Measurements from ENCODE around the gene MSLN.
"Not testable (repeated sequence)": the region's sequence is repeated elsewhere in the genome, so short reads cannot be mapped to it uniquely, and the experiment has no call there.

The MSLN gene

GRCh38 chr16:751152-752006, 9.2 kb upstream of the MSLN start:
- no peak overlapping the region for H3K27ac ChIP-seq (ENCODE audit: poor library complexity, severe bottlenecking)
- H3K36me3 ChIP-seq (ENCODE audit: low read depth), result no peaks in the 10 kb centered on the region
- DNase-seq (ENCODE audit: low spot score) (no peak), ATAC-seq (ENCODE audit: low read depth) (no peak)
- H3K4me1 ChIP-seq (ENCODE audit: insufficient read depth, poor library complexity, severe bottlenecking), result peaks cover 10% of the 10 kb centered on the region
- no peaks in the 10 kb centered on the region for H3K9me3 ChIP-seq (ENCODE audit: severe bottlenecking)
- no peak overlapping the region for H3K4me3 ChIP-seq (ENCODE audit: severe bottlenecking)
- no peak for TF ChIP-seq CTCF (IDR thresholded peaks at IDR 0.05; ENCODE audit: poor library complexity, severe bottlenecking)
- no peaks in the 10 kb centered on the region for H3K27me3 ChIP-seq (ENCODE audit: insufficient read depth, poor library complexity, severe bottlenecking)

- H3K4me3 ChIP-seq (ENCODE audit: severe bottlenecking), result no peak overlapping the region
- no peak for TF ChIP-seq CTCF (IDR thresholded peaks at IDR 0.05; ENCODE audit: poor library complexity, severe bottlenecking)
- H3K9me3 ChIP-seq (ENCODE audit: severe bottlenecking), result no peaks in the 10 kb centered on the region
- no peak overlapping the region for H3K27ac ChIP-seq (ENCODE audit: poor library complexity, severe bottlenecking)
- ATAC-seq (ENCODE audit: low read depth), result no peak
- H3K4me1 ChIP-seq (ENCODE audit: insufficient read depth, poor library complexity, severe bottlenecking), result peaks cover 10% of the 10 kb centered on the region
- no peak for DNase-seq (ENCODE audit: low spot score)
- no peaks in the 10 kb centered on the region for H3K36me3 ChIP-seq (ENCODE audit: low read depth)
- H3K27me3 ChIP-seq (ENCODE audit: insufficient read depth, poor library complexity, severe bottlenecking), result no peaks in the 10 kb centered on the region
These were observed 8.6 kb upstream of the MSLN start for GRCh38 chr16:752007-752312.

GRCh38 chr16:754121-754607, 6.4 kb upstream of the MSLN start:
- H3K4me1 ChIP-seq (ENCODE audit: insufficient read depth, poor library complexity, severe bottlenecking), result peaks cover 16% of the 10 kb centered on the region
- not testable (repeated sequence) for DNase-seq (ENCODE audit: low spot score); H3K4me3 ChIP-seq (ENCODE audit: severe bottlenecking); H3K9me3 ChIP-seq (ENCODE audit: severe bottlenecking); H3K27ac ChIP-seq (ENCODE audit: poor library complexity, severe bottlenecking); ATAC-seq (ENCODE audit: low read depth); H3K27me3 ChIP-seq (ENCODE audit: insufficient read depth, poor library complexity, severe bottlenecking); H3K36me3 ChIP-seq (ENCODE audit: low read depth)

DNA sequence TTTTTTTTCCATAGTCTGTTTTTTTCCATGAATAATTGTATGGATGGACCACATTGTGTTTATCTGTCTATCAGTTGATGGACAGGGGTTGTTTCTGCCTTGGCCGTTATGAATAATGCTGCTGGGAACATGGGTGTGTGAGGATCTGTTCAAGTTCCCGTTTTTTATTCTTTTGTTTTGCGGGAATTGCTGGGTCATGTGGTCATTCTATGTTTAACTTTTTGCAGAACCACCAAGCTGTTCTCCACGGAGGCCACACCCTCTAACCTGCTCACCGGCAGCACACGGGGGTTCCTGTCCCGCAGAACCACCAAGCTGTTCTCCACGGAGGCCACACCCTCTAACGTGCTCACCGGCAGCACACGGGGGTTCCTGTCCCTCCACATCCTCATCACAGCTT, 5.9 kb upstream of the MSLN start:
- DNase-seq (ENCODE audit: low spot score) (no peak), ATAC-seq (ENCODE audit: low read depth) (peak; percentile 15; the same call in 1 of the 3 replicates)
- Histone ChIP-seq H3K27me3 (ENCODE audit: insufficient read depth, poor library complexity, severe bottlenecking) (no peaks in the 10 kb centered on the region), H3K4me1 (ENCODE audit: insufficient read depth, poor library complexity, severe bottlenecking) (peaks cover 18% of the 10 kb centered on the region), H3K4me3 (ENCODE audit: severe bottlenecking) (no peak overlapping the region), H3K27ac (ENCODE audit: poor library complexity, severe bottlenecking) (no peak overlapping the region), H3K36me3 (ENCODE audit: low read depth) (no peaks in the 10 kb centered on the region), H3K9me3 (ENCODE audit: severe bottlenecking) (no peaks in the 10 kb centered on the region)
- TF ChIP-seq CTCF (IDR thresholded peaks at IDR 0.05; ENCODE audit: poor library complexity, severe bottlenecking), result no peak

GRCh38 chr16:756428-756827, 4.1 kb upstream of the MSLN start:
- ATAC-seq (ENCODE audit: low read depth), result no peak
- H3K4me1 ChIP-seq (ENCODE audit: insufficient read depth, poor library complexity, severe bottlenecking), result peaks cover 33% of the 10 kb centered on the region
- H3K27me3 ChIP-seq (ENCODE audit: insufficient read depth, poor library complexity, severe bottlenecking), result no peaks in the 10 kb centered on the region
- no peaks in the 10 kb centered on the region for H3K36me3 ChIP-seq (ENCODE audit: low read depth)
- DNase-seq (ENCODE audit: low spot score), result no peak
- no peak overlapping the region for H3K27ac ChIP-seq (ENCODE audit: poor library complexity, severe bottlenecking)
- no peak for TF ChIP-seq CTCF (IDR thresholded peaks at IDR 0.05; ENCODE audit: poor library complexity, severe bottlenecking)
- H3K4me3 ChIP-seq (ENCODE audit: severe bottlenecking), result no peak overlapping the region
- H3K9me3 ChIP-seq (ENCODE audit: severe bottlenecking), result no peaks in the 10 kb centered on the region
